ENCODE results near the gene SEMA3G.

- TF ChIP-seq EP300 (conservative IDR thresholded peaks at IDR 0.05; ENCODE audit: poor library complexity, severe bottlenecking): no peak
- TF ChIP-seq, protein P1, sequence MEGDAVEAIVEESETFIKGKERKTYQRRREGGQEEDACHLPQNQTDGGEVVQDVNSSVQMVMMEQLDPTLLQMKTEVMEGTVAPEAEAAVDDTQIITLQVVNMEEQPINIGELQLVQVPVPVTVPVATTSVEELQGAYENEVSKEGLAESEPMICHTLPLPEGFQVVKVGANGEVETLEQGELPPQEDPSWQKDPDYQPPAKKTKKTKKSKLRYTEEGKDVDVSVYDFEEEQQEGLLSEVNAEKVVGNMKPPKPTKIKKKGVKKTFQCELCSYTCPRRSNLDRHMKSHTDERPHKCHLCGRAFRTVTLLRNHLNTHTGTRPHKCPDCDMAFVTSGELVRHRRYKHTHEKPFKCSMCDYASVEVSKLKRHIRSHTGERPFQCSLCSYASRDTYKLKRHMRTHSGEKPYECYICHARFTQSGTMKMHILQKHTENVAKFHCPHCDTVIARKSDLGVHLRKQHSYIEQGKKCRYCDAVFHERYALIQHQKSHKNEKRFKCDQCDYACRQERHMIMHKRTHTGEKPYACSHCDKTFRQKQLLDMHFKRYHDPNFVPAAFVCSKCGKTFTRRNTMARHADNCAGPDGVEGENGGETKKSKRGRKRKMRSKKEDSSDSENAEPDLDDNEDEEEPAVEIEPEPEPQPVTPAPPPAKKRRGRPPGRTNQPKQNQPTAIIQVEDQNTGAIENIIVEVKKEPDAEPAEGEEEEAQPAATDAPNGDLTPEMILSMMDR (IDR thresholded peaks at IDR 0.05; ENCODE audit: poor library complexity, severe bottlenecking): no peak
- no peak for TF ChIP-seq EZH2 (IDR thresholded peaks at IDR 0.05; ENCODE audit: borderline replicate concordance, insufficient read depth, low read length, poor library complexity, severe bottlenecking)
Observed at GRCh38 chr3:52490035-52490938, 45.4 kb upstream of the SEMA3G start.

Data from neural cell (in vitro differentiated cells).